NB4 (cell line): ENCODE results near the gene ATXN1.

ENCODE experiments used
- DNase-seq: peaks from one replicate; pipeline ENCODE4 v3.0.0; 2010; ENCODE audit warnings: low read depth
- H3K4me3 ChIP-seq: one replicate; pipeline ENCODE4 v1.5.1; 2011; ENCODE audit warnings: mild to moderate bottlenecking, low read depth, low read length, moderate library complexity
- CTCF ChIP-seq: IDR thresholded peaks from one replicate; pipeline ENCODE4 v1.5.1; 2012; ENCODE audit warnings: low read depth, low read length
- MAX ChIP-seq: IDR thresholded peaks from 2 replicates; pipeline ENCODE4 v1.6.1; 2011; ENCODE audit warnings: low read depth, low read length
- MYC ChIP-seq: IDR thresholded peaks from 2 replicates; pipeline ENCODE4 v1.6.1; 2011; ENCODE audit warnings: low read depth, low read length
- POLR2A ChIP-seq: IDR thresholded peaks from 2 replicates; pipeline ENCODE4 v1.6.1; 2011; ENCODE audit warnings: mild to moderate bottlenecking; ENCODE audit not compliant: insufficient read length; ENCODE audit errors: extremely low read depth

ATXN1 gene

GRCh38 chr6:16684896-16685554, 76.2 kb downstream of the ATXN1 start:
- no peak overlapping the region for H3K4me3 ChIP-seq
- TF ChIP-seq CTCF (no peak), MYC (no peak), MAX (no peak), POLR2A (no peak)
- DNase-seq, result peak; percentile 70

DNA sequence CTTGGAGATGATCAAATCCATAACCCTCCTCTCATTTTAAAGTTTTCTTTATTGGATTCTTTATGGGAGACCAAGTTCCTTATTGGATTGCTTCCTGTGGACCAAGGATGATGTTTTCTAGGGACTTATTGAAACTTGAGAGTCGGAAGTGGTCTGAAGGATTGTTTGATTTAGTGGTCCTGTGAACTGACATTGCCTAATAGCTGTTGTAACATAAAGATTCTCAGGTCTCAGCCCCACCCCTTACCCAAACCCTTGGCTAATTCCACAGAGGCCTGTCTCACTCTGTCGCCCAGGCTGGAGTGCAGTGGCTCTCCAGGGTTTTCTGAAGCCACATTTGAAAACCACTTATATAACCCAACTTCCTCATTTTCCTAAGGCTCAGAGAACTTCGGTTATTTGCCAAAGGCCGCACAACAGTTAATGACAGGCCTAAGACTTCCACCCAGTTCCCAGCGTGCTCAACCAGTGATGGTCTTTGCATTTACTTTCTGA, 77.0 kb downstream of the ATXN1 start:
- DNase-seq, result peak; percentile 98
- no peak for TF ChIP-seq POLR2A
- TF ChIP-seq MYC, result peak; percentile 75
- peak; percentile 27; the same call in 1 of the 2 replicates for TF ChIP-seq MAX
- TF ChIP-seq CTCF, result no peak
- no peak overlapping the region for H3K4me3 ChIP-seq

- H3K4me3 ChIP-seq, result no peak overlapping the region
- TF ChIP-seq MYC (no peak), MAX (no peak), POLR2A (no peak), CTCF (no peak)
- peak; percentile 78 for DNase-seq
Observed at GRCh38 chr6:16683641-16684194, 77.5 kb downstream of the ATXN1 start.

- DNase-seq, result peak; percentile 91
- peak overlapping the region; percentile 29 for H3K4me3 ChIP-seq
- TF ChIP-seq CTCF, result no peak
- peak; percentile 55; the same call in 1 of the 2 replicates for TF ChIP-seq MYC
- peak; percentile 32; the same call in 1 of the 2 replicates for TF ChIP-seq MAX
Observed at GRCh38 chr6:16681260-16681873, 79.9 kb downstream of the ATXN1 start.

- no peak overlapping the region for H3K4me3 ChIP-seq
- TF ChIP-seq MAX (no peak), CTCF (no peak), MYC (no peak), POLR2A (no peak)
- no peak for DNase-seq
Observed at GRCh38 chr6:16679050-16679449, 82.2 kb downstream of the ATXN1 start.
